GM13976 (cell line): ENCODE measurements around the gene CFAP46.

Experiments
- DNase-seq: peaks from one replicate; pipeline ENCODE4 v3.0.0; 2012; ENCODE audit warnings: low spot score
- in situ Hi-C: fragments of 300-500 bp; cut with MboI; formaldehyde crosslinking; loops from one replicate; pipeline ENCODE4 v1.12.0; 2022; ENCODE audit warnings: low sequenced_read_pairs, mixed read lengths, inconsistent platforms; ENCODE audit not compliant: unreplicated experiment
- TF ChIP-seq, protein P1 (sequence below): IDR thresholded peaks from 2 replicates; pipeline ENCODE4 v1.5.1; 2012; ENCODE audit warnings: borderline replicate concordance, mild to moderate bottlenecking; ENCODE audit not compliant: insufficient read depth; ENCODE audit errors: extremely low read depth, missing control alignments, control extremely low read depth

The CFAP46 gene

DNA sequence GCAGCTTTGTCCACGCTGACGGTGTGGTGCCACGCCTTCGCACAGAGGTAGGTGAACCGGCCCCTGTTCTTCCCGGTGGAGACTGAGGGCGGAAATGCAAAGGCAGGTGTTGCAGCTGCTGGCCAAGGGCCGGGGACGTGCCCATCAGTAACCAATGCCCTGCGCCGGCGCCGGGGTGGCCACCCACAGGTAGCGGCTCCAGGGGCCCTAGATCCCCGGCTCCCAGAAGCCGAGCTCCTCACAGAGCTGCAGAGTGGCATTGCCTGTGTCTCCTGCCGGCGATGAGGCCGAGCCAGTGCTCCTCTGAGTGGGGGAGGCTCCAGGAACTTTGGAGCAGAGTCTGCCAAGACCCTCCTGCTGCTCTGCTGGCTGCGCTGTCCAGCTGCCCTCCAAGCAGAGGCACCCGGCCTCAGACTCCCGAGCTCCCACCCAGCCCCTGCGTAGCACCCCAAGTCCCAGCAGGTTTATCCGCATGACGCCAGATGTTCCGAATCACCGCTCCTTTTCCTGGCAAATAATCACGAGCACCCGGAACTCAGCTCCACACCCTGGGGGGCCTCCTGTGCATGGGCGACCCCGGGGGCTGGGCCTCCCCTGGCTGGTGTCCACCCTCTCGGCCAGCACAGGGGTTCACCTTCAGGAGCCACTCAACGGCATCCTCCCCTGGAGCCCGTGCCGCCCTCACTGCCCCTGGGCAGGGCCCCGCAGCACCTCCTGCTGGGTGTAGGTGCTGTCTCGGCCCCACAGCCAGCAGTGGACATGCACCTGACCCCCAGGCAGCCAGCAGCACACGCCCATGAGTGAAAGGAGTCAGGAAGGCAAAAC, 22.1 kb downstream of the CFAP46 start:
- no peak for DNase-seq
- TF ChIP-seq, protein P1, sequence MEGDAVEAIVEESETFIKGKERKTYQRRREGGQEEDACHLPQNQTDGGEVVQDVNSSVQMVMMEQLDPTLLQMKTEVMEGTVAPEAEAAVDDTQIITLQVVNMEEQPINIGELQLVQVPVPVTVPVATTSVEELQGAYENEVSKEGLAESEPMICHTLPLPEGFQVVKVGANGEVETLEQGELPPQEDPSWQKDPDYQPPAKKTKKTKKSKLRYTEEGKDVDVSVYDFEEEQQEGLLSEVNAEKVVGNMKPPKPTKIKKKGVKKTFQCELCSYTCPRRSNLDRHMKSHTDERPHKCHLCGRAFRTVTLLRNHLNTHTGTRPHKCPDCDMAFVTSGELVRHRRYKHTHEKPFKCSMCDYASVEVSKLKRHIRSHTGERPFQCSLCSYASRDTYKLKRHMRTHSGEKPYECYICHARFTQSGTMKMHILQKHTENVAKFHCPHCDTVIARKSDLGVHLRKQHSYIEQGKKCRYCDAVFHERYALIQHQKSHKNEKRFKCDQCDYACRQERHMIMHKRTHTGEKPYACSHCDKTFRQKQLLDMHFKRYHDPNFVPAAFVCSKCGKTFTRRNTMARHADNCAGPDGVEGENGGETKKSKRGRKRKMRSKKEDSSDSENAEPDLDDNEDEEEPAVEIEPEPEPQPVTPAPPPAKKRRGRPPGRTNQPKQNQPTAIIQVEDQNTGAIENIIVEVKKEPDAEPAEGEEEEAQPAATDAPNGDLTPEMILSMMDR: no peak
- in situ Hi-C loops: no loop called here

DNA sequence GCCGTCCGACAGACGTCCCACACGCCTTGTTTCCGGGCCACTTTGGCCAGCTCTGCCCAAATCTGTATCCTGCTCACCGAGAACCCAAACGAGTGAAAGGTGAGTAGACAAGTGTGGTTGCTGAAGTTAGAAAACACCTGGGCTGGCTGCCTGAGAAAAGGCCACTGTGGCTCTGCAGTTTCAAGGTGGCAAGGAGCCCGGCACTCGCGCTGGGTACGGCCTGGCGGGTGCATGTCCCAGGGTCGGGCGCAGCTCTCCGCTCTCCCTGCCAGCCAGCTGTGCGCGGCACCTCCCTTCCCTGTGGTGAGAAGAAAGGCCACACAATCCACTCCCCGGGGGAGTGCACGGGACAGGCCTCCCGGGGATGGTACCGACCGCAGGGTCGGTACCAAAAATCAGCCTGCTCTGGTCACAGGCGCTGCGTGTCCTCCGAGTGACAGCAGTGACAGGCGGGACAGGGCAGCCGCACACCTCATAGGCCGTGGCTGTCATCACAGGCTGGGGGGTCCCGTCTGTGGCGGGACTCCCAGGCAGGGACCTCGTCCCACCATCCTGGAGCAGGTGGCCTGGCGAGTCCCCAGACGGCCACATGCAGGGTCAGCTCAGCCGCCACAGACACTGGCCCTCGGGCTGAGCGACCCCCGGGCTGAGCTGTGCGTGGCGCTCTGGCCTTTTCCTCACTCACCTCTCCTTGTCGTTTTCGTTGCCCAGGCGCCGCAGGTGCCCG, 22.8 kb downstream of the CFAP46 start:
- TF ChIP-seq, protein P1: no peak
- in situ Hi-C loops: no loop called here
- DNase-seq: no peak

DNA sequence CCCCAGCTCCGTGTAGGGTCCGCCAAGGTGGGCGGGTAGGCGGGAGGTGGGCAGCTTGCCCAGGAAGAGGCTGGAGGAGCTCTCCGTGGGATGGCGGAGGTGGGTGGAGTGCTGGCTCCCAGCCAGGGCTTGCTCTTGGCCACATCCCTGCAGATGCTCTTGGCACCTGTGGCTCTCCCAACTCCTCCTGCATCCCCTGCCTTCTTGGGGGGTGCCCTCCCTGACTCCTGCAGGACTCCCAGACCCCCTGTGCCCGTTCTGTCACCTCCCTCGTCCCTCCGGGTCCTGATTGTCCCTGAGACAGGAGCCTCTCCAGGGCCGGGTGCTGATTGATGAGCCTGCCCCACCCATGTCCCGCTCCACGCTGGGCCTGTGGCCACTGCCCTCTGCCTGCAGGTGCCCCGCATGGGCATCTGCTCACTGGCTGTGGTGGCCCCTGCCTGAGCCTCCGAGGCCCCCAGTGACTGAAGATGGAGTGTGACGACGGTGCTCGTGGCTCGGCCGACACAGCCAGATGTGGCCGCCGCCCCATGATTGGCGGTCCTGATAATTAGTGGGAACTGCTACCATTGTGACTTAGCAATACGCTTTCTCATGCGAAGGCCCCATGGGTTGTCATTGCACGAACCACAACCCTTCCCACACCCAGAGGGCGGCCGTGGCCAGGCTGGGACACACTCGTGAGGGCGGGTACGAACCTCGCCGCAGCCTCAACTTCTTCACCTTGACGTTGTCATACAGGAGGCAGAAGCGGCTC, 23.6 kb downstream of the CFAP46 start:
- DNase-seq: no peak
- TF ChIP-seq, protein P1: no peak
- in situ Hi-C loops: no loop called here

DNA sequence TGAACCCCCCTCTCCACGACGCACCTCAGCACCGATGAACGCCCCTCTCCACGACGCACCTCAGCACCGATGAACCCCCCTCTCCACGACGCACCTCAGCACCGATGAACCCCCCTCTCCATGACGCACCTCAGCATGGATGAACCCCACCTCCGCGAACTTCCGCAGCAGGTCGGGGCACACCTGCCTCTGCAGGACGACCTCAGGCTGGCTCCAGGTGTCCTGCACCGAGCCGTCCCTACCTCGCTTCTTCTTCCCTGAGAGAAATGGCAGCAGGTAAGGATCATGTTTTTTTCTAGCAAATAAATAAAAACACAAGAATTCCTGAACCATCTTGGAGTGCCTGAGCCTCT, 24.1 kb downstream of the CFAP46 start:
- in situ Hi-C loops: no loop called here
- DNase-seq: no peak
- TF ChIP-seq, protein P1: no peak

DNA sequence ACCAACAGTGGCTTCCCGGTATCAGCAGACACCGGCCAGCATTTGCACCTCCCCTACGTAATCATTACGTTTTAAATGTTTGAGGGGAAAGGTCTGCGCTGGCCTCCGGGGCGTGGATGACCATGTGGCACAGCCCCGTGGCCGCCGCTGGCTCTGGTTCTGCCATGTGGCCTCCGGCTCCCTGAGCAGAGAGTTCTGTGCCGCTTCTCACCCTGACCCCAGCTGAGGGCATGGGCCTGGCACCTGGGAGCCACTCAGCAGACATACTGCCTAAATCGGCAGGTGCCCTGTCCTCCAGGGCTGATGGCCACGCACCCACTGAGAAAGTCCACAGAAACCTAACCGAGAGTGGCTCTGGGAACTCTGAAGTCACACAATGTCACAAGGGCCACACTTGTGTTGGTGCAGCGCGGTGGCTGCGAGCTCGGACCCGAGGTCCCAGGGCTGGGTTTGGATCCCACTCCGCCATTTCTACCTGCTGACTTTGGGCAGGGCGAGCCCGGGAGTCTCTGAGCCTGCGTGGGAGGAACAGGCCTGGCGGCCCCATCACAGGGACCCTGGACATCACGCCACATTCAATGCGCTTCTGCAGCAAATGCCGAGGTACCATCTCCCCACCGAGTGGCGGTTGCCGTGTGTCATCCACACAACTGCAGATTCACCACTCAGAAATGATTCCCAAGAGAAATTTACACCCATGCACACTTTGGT, 25.3 kb downstream of the CFAP46 start:
- TF ChIP-seq, protein P1: no peak
- DNase-seq: no peak
- in situ Hi-C loops: no loop called here

DNA sequence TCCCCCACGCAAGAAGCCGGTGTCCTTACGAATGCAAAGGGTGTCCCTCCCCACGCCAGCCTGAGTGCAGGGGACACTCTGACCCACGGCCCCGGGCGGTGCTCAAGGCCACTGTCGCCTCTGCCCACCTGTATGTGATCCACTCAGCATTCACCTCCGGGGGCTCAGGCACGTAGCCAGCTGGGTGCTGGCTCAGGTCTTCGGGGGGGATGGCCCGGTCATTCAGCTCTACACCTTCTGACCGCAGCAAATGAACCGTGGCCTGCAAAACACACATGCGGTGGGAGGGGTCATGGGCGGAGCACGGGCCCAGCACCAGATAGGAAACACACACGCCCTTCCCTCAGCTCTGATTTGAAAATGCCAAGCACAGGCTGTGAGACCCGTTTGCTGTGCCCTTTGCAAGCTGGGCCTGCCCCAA, 25.9 kb downstream of the CFAP46 start:
- DNase-seq: no peak
- TF ChIP-seq, protein P1: no peak
- in situ Hi-C loops: no loop called here
